ENCODE measurements around the gene PIAS1.
"Not testable (repeated sequence)": the region's sequence is repeated elsewhere in the genome, so short reads cannot be mapped to it uniquely, and the experiment has no call there.

Gene PIAS1

GRCh38 chr15:68221530-68222431, 167.7 kb downstream of the PIAS1 start:
- not testable (repeated sequence) for DNase-seq

GRCh38 chr15:68222432-68222743, 168.3 kb downstream of the PIAS1 start:
- not testable (repeated sequence) for DNase-seq

GRCh38 chr15:68223171-68223570, 169.1 kb downstream of the PIAS1 start:
- DNase-seq, result no peak

GRCh38 chr15:68224108-68224507, 170.0 kb downstream of the PIAS1 start:
- DNase-seq, result no peak

GRCh38 chr15:68224546-68225250, 170.6 kb downstream of the PIAS1 start:
- DNase-seq, result no peak

GRCh38 chr15:68225442-68225841, 171.3 kb downstream of the PIAS1 start:
- DNase-seq, result not testable (repeated sequence)

- no peak for DNase-seq
These were observed 173.6 kb downstream of the PIAS1 start for GRCh38 chr15:68227643-68228142.

- DNase-seq, result no peak
These were observed 174.2 kb downstream of the PIAS1 start for GRCh38 chr15:68228143-68228970.

GRCh38 chr15:68228971-68229385, 174.9 kb downstream of the PIAS1 start:
- no peak for DNase-seq

- DNase-seq, result peak; percentile 59 to 81 (median 67)
These were observed 175.5 kb downstream of the PIAS1 start, which contains the start of gene CLN6 for GRCh38 chr15:68229386-68230156. TSS of gene CLN6 (minus strand) at chr15:68229728. CDS start at chr15:68229584, 144 bp downstream.

GRCh38 chr15:68230157-68231100, 176.3 kb downstream of the PIAS1 start:
- no peak for DNase-seq

- DNase-seq, result no peak
These were observed 177.1 kb downstream of the PIAS1 start for GRCh38 chr15:68231102-68231818.

- DNase-seq, result no peak
These were observed 178.3 kb downstream of the PIAS1 start for GRCh38 chr15:68232449-68232848.

GRCh38 chr15:68232937-68233336, 178.8 kb downstream of the PIAS1 start:
- no peak for DNase-seq

GRCh38 chr15:68234060-68234459, 179.9 kb downstream of the PIAS1 start:
- no peak for DNase-seq

GRCh38 chr15:68234520-68234919, 180.4 kb downstream of the PIAS1 start:
- not testable (repeated sequence) for DNase-seq

- no peak for DNase-seq
These were observed 180.9 kb downstream of the PIAS1 start for GRCh38 chr15:68235022-68235421.

- DNase-seq, result no peak
These were observed 184.9 kb downstream of the PIAS1 start for GRCh38 chr15:68239025-68239424.

- no peak for DNase-seq
These were observed 187.2 kb downstream of the PIAS1 start for GRCh38 chr15:68241088-68241935.
